Thoracic aorta (tissue), 2 donors: ENCODE measurements around the gene CARD9. TPM values are rescaled to one million over a fixed set of nuclear protein-coding genes. Genes with fewer than 3 reads are reported as not detected.

ENCODE experiments used
- ATAC-seq: fragments of 150-250 bp; one replicate; pipeline ENCODE4 v1.8.0; 2017; ENCODE audit warnings: low read depth; ENCODE audit not compliant: insufficient number of reproducible peaks, low FRiP score
- DNase-seq: peaks from one replicate; pipeline ENCODE4 v3.0.0-alpha.2; 2020; ENCODE audit warnings: low spot score
- H3K27ac ChIP-seq, 2 donors: fragments of 200-600 bp; sonication (generic); 1 replicate in 1 of 2; 2 replicates in 1 of 2; pipeline ENCODE4 v1.5.1; 2016; ENCODE audit warnings: mild to moderate bottlenecking in 2 of 2, moderate library complexity in 2 of 2
- H3K27me3 ChIP-seq: fragments of 200-600 bp; sonication (generic); replicated peaks from 2 replicates; pipeline ENCODE4 v1.6.0; 2016; ENCODE audit warnings: mild to moderate bottlenecking; ENCODE audit not compliant: insufficient read depth
- H3K36me3 ChIP-seq: fragments of 200-600 bp; sonication (generic); one replicate; pipeline ENCODE4 v1.5.1; 2016
- H3K4me1 ChIP-seq, 2 donors: fragments of 200-600 bp; sonication (generic); 1 replicate in 1 of 2; 2 replicates in 1 of 2; pipeline versions ENCODE4 v1.5.1 to v1.6.0; 2016; ENCODE audit warnings: low read depth in 2 of 2, mild to moderate bottlenecking in 1 of 2; ENCODE audit not compliant: control insufficient read depth in 1 of 2
- H3K4me3 ChIP-seq: fragments of 200-600 bp; sonication (generic); 2 replicates; pipeline ENCODE4 v1.5.1; 2016; ENCODE audit warnings: mild to moderate bottlenecking
- H3K9me3 ChIP-seq: fragments of 200-600 bp; sonication (generic); 2 replicates; pipeline ENCODE4 v1.5.1; 2016
- total RNA-seq, 2 donors: library from RNA; depleted of rRNA; stranded (reverse); fragments of >200 nt; gene quantifications; one replicate each; pipeline versions ENCODE4 v1.1.0 to v1.2.3, GENCODE V29; 2016
- TF ChIP-seq, protein P1 (sequence below): fragments of 200-600 bp; sonication (generic); IDR thresholded peaks from one replicate; pipeline ENCODE4 v1.5.1; 2019; ENCODE audit warnings: antibody characterized with exemption

Gene CARD9
- total RNA-seq, 2 donors from 2014 or later = 1.4 to 6.6 TPM

DNA sequence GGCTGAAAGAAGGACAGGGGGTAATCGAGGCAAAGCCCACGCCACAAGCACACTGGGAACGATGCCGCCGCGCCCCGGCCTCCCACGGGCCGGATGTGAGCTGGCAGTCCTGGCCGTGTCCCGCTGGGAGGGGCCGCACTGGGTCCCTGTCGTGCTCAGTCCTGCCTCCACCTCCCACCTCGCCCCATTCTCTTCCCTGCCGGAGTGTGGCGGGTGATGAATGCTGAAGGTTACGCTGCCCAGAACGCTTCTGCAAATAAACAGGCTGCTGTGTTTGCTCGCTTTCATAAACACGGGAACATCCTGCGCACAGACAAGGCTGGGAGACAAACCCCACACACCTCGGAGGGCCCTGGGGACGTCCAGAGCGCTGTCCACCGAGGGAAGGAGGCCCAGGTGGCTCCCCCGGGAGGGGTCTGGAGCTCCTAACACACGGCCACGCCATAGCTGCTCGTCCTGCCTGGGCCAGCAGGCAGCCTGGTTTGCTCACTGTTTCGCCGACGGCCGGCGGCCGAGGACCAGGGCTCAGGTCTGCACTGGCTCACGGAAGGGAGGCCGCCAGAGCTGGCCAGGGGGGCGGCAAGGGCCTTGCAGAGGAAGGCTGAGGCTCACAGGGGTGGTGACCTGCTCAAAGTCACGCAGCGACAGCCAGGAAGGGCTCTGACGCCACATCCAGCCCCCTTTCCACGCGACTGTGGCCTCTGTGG, 12.3 kb downstream of the CARD9 start:
- Histone ChIP-seq H3K36me3 (peaks cover 5% of the 10 kb centered on the region), H3K27ac (no peak overlapping the region), H3K27me3 (no peaks in the 10 kb centered on the region), H3K9me3 (no peaks in the 10 kb centered on the region), H3K4me1 (peaks cover 5 to 21% of the 10 kb centered on the region in 2 donors), H3K4me3 (no peak overlapping the region)
- ATAC-seq (no peak), DNase-seq (no peak)
- TF ChIP-seq, protein P1, sequence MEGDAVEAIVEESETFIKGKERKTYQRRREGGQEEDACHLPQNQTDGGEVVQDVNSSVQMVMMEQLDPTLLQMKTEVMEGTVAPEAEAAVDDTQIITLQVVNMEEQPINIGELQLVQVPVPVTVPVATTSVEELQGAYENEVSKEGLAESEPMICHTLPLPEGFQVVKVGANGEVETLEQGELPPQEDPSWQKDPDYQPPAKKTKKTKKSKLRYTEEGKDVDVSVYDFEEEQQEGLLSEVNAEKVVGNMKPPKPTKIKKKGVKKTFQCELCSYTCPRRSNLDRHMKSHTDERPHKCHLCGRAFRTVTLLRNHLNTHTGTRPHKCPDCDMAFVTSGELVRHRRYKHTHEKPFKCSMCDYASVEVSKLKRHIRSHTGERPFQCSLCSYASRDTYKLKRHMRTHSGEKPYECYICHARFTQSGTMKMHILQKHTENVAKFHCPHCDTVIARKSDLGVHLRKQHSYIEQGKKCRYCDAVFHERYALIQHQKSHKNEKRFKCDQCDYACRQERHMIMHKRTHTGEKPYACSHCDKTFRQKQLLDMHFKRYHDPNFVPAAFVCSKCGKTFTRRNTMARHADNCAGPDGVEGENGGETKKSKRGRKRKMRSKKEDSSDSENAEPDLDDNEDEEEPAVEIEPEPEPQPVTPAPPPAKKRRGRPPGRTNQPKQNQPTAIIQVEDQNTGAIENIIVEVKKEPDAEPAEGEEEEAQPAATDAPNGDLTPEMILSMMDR = no peak

DNA sequence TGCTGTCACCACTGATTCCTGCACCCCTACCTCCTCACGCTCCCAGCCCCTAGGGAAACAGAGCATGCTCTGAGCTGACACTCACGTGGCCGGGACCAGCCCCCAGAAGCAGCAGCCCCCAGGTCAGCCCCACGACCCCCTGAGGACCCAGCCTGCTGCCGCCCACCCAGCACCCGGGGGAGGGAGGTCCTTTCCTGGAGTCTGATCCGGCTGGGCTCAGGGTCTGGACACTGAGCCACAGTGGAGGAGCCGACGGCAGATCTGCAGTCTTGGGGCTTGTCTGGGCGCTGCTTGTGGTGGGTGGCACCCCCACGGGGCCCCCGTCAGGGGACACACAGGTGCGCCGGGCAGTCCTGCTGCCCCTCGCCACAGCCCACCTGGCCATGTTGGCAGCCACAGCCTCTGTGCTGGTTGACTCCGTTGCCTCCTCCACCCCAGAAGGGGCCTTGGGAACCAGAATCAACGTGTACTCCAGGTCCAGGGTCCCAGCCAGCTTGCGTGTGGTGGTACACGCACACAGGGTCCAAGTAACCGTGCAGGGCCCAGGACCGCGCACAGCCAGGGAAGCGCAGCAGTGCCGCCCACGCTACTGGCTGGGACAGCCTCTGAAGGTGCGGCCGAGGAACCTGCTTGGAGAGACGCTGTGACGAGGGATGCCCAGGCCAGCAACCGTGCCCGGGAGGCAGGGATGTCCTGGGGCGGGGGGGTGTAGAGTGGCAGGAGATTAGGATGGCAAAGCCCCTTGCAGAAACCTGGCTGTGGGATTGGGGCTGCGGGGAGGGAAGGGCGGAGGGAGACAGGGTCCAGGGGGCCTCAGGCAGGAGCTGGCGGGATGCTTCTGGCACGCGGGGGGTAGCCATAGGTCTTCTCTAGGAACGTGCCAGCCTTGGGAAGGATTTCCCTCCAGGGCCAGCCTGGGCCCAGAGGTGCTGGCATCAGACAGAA, 13.4 kb downstream of the CARD9 start:
- Histone ChIP-seq H3K4me3 (no peak overlapping the region), H3K9me3 (no peaks in the 10 kb centered on the region), H3K27me3 (no peaks in the 10 kb centered on the region), H3K4me1 (peaks cover 5 to 21% of the 10 kb centered on the region in 2 donors), H3K27ac (no peak overlapping the region), H3K36me3 (peaks cover 9% of the 10 kb centered on the region)
- ATAC-seq (no peak), DNase-seq (no peak)
- TF ChIP-seq, protein P1 = no peak

DNA sequence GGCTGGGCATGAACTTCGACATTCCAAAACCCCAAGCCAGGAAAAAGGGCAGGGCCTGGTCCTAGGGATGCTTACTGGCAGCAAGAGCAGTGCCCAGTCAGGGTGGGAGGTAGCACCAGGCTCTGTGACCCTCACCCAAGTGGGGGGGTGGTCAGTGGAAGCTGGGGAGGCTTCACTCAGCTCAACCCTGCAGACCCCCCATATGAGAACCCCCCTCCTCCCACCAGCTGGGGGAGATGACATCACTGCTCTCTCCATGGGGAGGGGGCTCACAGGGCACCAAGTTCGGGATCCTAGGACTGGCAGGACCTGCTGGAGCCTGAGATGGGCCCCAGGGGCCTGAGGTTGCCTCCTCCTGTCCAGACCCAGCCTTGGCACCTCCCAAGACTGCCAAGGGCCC, 14.6 kb downstream of the CARD9 start:
- H3K36me3 ChIP-seq = peaks cover 9% of the 10 kb centered on the region
- no peak for DNase-seq
- H3K27me3 ChIP-seq = no peaks in the 10 kb centered on the region
- H3K27ac ChIP-seq = no peak overlapping the region
- no peak for ATAC-seq
- no peaks in the 10 kb centered on the region for H3K9me3 ChIP-seq
- H3K4me1 ChIP-seq = peaks cover 2 to 22% of the 10 kb centered on the region in 2 donors
- H3K4me3 ChIP-seq = no peak overlapping the region
- TF ChIP-seq, protein P1 = no peak

DNA sequence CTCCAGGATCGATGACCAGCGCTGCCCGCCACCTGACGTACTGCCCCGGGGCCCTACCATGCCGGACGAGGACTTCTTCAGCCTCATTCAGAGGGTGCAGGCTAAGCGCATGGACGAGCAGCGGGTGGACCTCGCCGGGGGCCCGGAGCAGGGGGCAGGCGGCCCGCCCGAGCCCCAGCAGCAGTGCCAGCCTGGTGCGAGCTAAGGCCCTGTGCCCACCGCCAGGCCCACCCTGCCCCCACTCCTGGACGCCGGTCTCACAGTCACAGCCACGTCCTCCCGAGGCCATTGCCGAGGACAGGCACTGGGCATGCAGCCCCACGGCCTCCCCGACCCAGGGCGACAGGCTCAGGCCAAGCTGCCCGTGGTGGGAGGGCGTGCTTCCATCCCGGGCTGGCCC, 15.5 kb downstream of the CARD9 start:
- no peak overlapping the region for H3K27ac ChIP-seq
- TF ChIP-seq, protein P1 = no peak

DNA sequence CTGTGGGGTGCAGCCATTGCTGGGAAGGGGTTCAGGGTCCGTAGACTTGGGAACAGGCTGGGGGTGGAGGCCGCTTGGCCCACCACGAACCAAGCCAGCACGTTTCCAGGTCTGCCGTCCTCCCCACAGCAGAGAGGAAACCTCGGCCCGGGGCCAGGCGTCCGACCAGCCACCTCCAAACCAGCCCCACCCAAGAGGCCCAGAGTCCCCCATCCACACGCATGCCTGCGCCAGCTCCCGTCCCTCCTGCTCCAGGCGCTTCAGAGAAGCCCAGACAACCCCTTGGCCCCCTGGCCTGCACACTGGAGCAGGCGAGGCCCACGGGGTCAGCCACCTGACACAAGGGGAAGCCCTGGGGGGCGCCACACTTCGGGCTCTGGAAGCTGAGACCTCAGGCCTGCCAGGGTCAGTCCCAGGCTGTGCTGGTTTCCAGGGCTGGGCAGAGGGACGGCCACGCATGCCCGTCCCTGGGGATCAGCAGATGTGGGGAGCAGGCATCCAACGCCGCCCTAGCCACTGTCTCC, 16.2 kb downstream of the CARD9 start:
- Histone ChIP-seq H3K9me3 (no peaks in the 10 kb centered on the region), H3K27ac (no peak overlapping the region), H3K27me3 (no peaks in the 10 kb centered on the region), H3K36me3 (peaks cover 9% of the 10 kb centered on the region), H3K4me1 (peaks cover 0 to 13% of the 10 kb centered on the region in 2 donors), H3K4me3 (no peak overlapping the region)
- ATAC-seq (no peak), DNase-seq (no peak)
- TF ChIP-seq, protein P1 = no peak

More for the DNA sequence above, 15.5 kb downstream of the CARD9 start:
- DNase-seq (no peak), ATAC-seq (no peak)
- Histone ChIP-seq H3K9me3 (no peaks in the 10 kb centered on the region), H3K4me1 (peaks cover 0 to 19% of the 10 kb centered on the region in 2 donors), H3K27me3 (no peaks in the 10 kb centered on the region), H3K4me3 (no peak overlapping the region), H3K36me3 (peaks cover 9% of the 10 kb centered on the region)
